ENCODE measurements around the gene B3GALT4. TPM values are rescaled to one million over a fixed set of nuclear protein-coding genes. Genes with fewer than 3 reads are reported as not detected.

The B3GALT4 gene
- total RNA-seq, 1 donor from 2014 or later, result 2.8 TPM

DNA sequence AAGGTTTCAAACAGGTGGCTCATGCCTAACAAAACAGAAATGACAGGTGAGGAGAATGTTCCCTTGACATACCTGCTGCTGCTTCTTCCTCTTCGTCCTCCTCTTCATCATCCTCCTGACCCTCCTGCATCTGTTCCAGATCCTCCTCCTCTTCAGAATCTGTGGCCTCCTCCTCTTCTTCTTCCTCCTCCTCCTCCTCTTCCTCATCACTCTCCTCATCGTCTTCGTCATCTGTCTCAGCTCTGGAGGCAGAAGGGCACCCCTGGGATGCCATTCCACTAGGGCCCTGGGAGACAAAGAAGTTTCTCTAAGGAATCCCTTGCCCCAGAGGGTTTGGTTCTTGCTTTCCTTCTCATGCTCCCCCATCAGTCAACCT lies 43.0 kb downstream of the B3GALT4 start:
- H3K4me3 Mint-ChIP-seq, result peak overlapping the region; percentile 98
- H3K9me3 Mint-ChIP-seq, result no peaks in the 10 kb centered on the region
- H3K4me1 Mint-ChIP-seq, result peaks cover 74% of the 10 kb centered on the region
- H3K36me3 Mint-ChIP-seq (ENCODE audit: low read depth), result peaks cover 24% of the 10 kb centered on the region
- DNase-seq (ENCODE audit: low read depth, low spot score), result no peak
- no peak overlapping the region for H3K27ac Mint-ChIP-seq (ENCODE audit: unreplicated experiment)
- TF ChIP-seq, protein P1, sequence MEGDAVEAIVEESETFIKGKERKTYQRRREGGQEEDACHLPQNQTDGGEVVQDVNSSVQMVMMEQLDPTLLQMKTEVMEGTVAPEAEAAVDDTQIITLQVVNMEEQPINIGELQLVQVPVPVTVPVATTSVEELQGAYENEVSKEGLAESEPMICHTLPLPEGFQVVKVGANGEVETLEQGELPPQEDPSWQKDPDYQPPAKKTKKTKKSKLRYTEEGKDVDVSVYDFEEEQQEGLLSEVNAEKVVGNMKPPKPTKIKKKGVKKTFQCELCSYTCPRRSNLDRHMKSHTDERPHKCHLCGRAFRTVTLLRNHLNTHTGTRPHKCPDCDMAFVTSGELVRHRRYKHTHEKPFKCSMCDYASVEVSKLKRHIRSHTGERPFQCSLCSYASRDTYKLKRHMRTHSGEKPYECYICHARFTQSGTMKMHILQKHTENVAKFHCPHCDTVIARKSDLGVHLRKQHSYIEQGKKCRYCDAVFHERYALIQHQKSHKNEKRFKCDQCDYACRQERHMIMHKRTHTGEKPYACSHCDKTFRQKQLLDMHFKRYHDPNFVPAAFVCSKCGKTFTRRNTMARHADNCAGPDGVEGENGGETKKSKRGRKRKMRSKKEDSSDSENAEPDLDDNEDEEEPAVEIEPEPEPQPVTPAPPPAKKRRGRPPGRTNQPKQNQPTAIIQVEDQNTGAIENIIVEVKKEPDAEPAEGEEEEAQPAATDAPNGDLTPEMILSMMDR (conservative IDR thresholded peaks at IDR 0.05), result no peak
- H3K27me3 Mint-ChIP-seq (ENCODE audit: low read depth), result peaks cover 4% of the 10 kb centered on the region

DNA sequence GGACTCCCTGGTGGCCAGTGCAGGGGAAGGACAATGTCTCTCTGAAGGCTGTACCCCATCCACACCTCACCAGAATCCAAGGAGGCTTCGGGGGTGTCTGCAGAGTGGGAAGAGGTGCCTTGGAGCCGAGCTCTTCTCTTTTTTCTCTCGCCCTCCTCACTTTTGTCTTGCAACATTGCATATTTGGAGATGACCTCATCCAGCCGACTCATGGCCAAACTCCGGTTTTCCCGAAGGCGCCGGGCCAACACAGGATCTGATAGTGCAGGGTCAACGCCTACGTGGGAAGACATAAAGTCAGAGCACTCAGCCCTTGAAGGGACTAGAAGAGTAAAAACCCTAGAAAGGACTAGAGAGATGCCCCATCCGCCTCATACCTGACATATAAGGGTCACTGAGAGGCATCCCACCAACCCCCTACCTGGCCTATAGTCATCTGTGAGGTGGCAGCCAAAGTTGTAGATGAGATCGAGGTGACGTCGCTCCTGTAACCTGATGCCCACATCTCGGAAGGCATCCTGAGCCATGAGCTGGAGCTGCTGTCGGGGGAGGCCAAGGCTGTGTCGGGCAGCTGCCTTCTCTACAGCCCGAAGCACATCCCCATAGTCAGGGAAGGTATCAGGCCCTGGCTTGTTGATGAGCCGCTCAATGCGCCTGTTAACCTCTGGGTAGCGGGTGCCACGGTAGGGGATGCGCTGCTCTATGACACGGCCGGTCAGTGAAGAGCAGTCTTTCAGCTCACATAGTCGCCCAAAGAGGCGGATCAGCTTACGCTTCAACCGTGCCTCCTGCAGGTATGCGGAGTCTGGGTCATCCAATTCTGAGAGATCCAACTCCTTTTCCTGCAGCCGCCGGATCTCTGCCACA lies 43.6 kb downstream of the B3GALT4 start:
- Mint-ChIP-seq H3K4me3 (peak overlapping the region; percentile 98), H3K4me1 (peaks cover 74% of the 10 kb centered on the region), H3K27me3 (ENCODE audit: low read depth) (peaks cover 4% of the 10 kb centered on the region), H3K36me3 (ENCODE audit: low read depth) (peaks cover 24% of the 10 kb centered on the region), H3K9me3 (no peaks in the 10 kb centered on the region), H3K27ac (ENCODE audit: unreplicated experiment) (no peak overlapping the region)
- TF ChIP-seq, protein P1 (conservative IDR thresholded peaks at IDR 0.05), result no peak
- DNase-seq (ENCODE audit: low read depth, low spot score), result no peak

DNA sequence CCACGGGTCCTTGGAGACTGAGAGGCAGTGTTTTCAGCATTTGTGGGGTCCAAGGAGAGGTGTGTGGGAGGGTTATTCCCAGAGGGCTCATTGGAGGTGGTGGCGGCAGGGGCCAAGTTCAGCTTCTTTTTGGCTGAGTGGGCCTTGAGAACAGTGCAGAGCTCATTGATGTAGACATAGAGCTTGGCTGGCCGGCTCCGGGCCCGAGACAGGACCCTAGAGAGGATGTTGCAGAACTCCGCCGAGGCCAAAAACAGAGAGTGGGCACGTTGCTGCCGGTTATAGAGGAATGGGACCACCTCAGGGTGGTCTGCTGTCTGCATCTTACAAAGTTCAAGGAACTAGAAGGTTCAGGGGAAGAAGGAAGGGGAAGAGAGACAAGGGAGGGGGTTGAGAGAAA lies 44.3 kb downstream of the B3GALT4 start:
- peak overlapping the region; percentile 21 for H3K27ac Mint-ChIP-seq (ENCODE audit: unreplicated experiment)
- H3K36me3 Mint-ChIP-seq (ENCODE audit: low read depth), result peaks cover 24% of the 10 kb centered on the region
- H3K4me3 Mint-ChIP-seq, result peak overlapping the region; percentile 98
- no peaks in the 10 kb centered on the region for H3K9me3 Mint-ChIP-seq
- no peak for DNase-seq (ENCODE audit: low read depth, low spot score)
- H3K4me1 Mint-ChIP-seq, result peaks cover 74% of the 10 kb centered on the region
- TF ChIP-seq, protein P1 (conservative IDR thresholded peaks at IDR 0.05), result no peak
- H3K27me3 Mint-ChIP-seq (ENCODE audit: low read depth), result peaks cover 4% of the 10 kb centered on the region

DNA sequence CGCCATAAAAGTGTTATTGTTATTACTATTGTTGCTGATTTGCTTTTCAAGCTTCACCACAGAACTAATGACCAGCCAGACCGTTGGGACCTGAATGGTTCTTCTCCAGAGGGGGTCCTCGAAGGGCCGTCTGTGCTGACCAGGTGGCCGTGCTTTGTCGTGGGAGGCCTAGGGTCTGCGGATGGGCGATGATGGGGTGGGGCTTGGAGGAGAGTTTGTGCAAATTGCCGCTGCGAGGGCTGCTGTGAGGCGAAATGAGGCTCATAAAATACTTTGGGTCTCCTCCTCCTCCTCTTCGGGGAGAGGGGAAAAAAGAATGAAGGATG lies 46.7 kb downstream of the B3GALT4 start:
- Mint-ChIP-seq H3K4me1 (peaks cover 54% of the 10 kb centered on the region), H3K4me3 (peak overlapping the region; percentile 98), H3K27ac (ENCODE audit: unreplicated experiment) (peak overlapping the region; percentile 99), H3K27me3 (ENCODE audit: low read depth) (no peaks in the 10 kb centered on the region), H3K9me3 (no peaks in the 10 kb centered on the region), H3K36me3 (ENCODE audit: low read depth) (peaks cover 18% of the 10 kb centered on the region)
- DNase-seq (ENCODE audit: low read depth, low spot score), result no peak
- TF ChIP-seq, protein P1 (conservative IDR thresholded peaks at IDR 0.05), result no peak

DNA sequence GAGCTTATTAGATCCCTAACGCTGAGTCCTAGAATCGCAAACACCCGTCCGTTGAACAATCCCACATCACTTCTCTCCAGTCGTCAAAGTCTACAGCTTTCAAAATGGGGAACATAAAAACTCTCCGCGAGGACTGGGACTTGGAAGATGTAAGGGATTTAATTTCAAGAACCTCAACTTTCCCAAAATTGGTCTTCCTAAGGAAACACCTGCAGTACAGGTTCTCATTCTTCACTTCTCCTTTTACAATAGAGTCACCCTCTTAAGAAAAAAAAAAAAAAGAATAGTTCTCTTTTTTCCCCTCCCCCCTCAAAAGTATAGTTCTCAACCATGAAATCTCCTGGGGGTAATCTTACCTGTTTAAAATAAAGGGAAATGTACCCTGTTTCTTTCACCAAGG lies 47.2 kb downstream of the B3GALT4 start:
- Mint-ChIP-seq H3K9me3 (no peaks in the 10 kb centered on the region), H3K27ac (ENCODE audit: unreplicated experiment) (no peak overlapping the region), H3K27me3 (ENCODE audit: low read depth) (no peaks in the 10 kb centered on the region), H3K4me1 (peaks cover 48% of the 10 kb centered on the region), H3K36me3 (ENCODE audit: low read depth) (peaks cover 15% of the 10 kb centered on the region), H3K4me3 (peak overlapping the region; percentile 98)
- TF ChIP-seq, protein P1 (conservative IDR thresholded peaks at IDR 0.05), result no peak
- no peak for DNase-seq (ENCODE audit: low read depth, low spot score)

Small RNA genes within 50 kb of the gene (microRNA-seq; reads per million reads assigned to microRNA genes)
- gene MIR6834 (not detected), gene MIR6873 (not detected)

Other genes starting within 250 kb of the B3GALT4 start
- 1.8 and 3.4 TPM in 2 replicates for gene HLA-DPA1, start 203.5 kb upstream of the B3GALT4 start, total RNA-seq
- gene HLA-DPB1, start 201.1 kb upstream of the B3GALT4 start, total RNA-seq, result 18.7 and 20.4 TPM in 2 replicates
- 4.2 and 5.9 TPM in 2 replicates for gene COL11A2, start 84.7 kb upstream of the B3GALT4 start, total RNA-seq
- 31.8 and 33.1 TPM in 2 replicates for gene RXRB, start 76.5 kb upstream of the B3GALT4 start, total RNA-seq
- 95.7 and 103 TPM in 2 replicates for gene SLC39A7, start 76.3 kb upstream of the B3GALT4 start, total RNA-seq
- gene HSD17B8, start 72.5 kb upstream of the B3GALT4 start, total RNA-seq, result 3.3 and 4.4 TPM in 2 replicates
- 61.2 and 61.7 TPM in 2 replicates for gene RING1, start 68.6 kb upstream of the B3GALT4 start, total RNA-seq
- gene VPS52, start 5.2 kb upstream of the B3GALT4 start, total RNA-seq, result 53.2 and 57.3 TPM in 2 replicates
- gene RPS18, start 5.0 kb upstream of the B3GALT4 start, total RNA-seq, result 2,299 and 2,407 TPM in 2 replicates
- gene WDR46, start 12.1 kb downstream of the B3GALT4 start, total RNA-seq, result 54.5 and 60.6 TPM in 2 replicates
- gene PFDN6, start 12.5 kb downstream of the B3GALT4 start, total RNA-seq, result 54.9 and 61.4 TPM in 2 replicates
- gene RGL2, start 21.8 kb downstream of the B3GALT4 start, total RNA-seq, result 51.9 and 56.0 TPM in 2 replicates
- 15.4 and 16.2 TPM in 2 replicates for gene TAPBP, start 37.0 kb downstream of the B3GALT4 start, total RNA-seq
- gene ZBTB22, start 40.6 kb downstream of the B3GALT4 start, total RNA-seq, result 23.0 and 23.4 TPM in 2 replicates
- 85.0 and 88.2 TPM in 2 replicates for gene DAXX, start 45.8 kb downstream of the B3GALT4 start, total RNA-seq
- gene KIFC1, start 114.7 kb downstream of the B3GALT4 start, total RNA-seq, result 123 and 124 TPM in 2 replicates
- gene PHF1, start 133.9 kb downstream of the B3GALT4 start, total RNA-seq, result 63.5 and 70.5 TPM in 2 replicates
- gene CUTA, start 141.0 kb downstream of the B3GALT4 start, total RNA-seq, result 319 and 326 TPM in 2 replicates
- 72.4 and 73.5 TPM in 2 replicates for gene SYNGAP1, start 142.9 kb downstream of the B3GALT4 start, total RNA-seq
- 18.4 and 21.1 TPM in 2 replicates for gene ZBTB9, start 177.5 kb downstream of the B3GALT4 start, total RNA-seq